WTC11 (cell line): ENCODE results near the gene ZNF428. TPM values are rescaled to one million over a fixed set of nuclear protein-coding genes. Genes with fewer than 3 reads are reported as not detected.

Source experiments
- ATAC-seq: fragments of 200-7000 bp; cut with Tn5 transposase; 2 replicates; pipeline ENCODE4 v1.10.0; 2021; ENCODE audit warnings: mild to moderate bottlenecking, moderate library complexity
- CTCF ChIA-PET: fragments of 300-600 bp; sonication (Branson Sonifier 250); formaldehyde crosslinking; loops from one replicate; lab custom pipeline; 2021; ENCODE audit warnings: antibody characterized with exemption; lab: Charles Lee
- POLR2A ChIA-PET: fragments of 350-600 bp; sonication (Branson Sonifier 250); formaldehyde crosslinking; loops from one replicate; lab custom pipeline; 2021; ENCODE audit warnings: antibody characterized with exemption; lab: Charles Lee
- DNase-seq: peaks from one replicate; pipeline ENCODE4 v3.0.0; 2021; ENCODE audit warnings: low spot score
- H3K27ac Mint-ChIP-seq: 2 replicates; pipeline ENCODE4 v1.8.0; 2021; ENCODE audit warnings: mixed read lengths
- H3K27me3 Mint-ChIP-seq: 2 replicates; pipeline ENCODE4 v1.8.0; 2021; ENCODE audit warnings: low read depth, mild to moderate bottlenecking, moderate library complexity, mixed read lengths
- H3K36me3 Mint-ChIP-seq: 2 replicates; pipeline ENCODE4 v1.8.0; 2021; ENCODE audit warnings: mixed read lengths
- H3K4me1 Mint-ChIP-seq: 2 replicates; pipeline ENCODE4 v1.8.0; 2022; ENCODE audit warnings: mixed read lengths
- H3K4me3 Mint-ChIP-seq: 2 replicates; pipeline ENCODE4 v1.8.0; 2021; ENCODE audit warnings: mild to moderate bottlenecking, moderate library complexity, mixed read lengths
- H3K9me3 Mint-ChIP-seq: 2 replicates; pipeline ENCODE4 v1.8.0; 2021; ENCODE audit warnings: mixed read lengths
- ATF2 ChIP-seq: sonication (generic); formaldehyde crosslinking; IDR thresholded peaks from 2 replicates; pipeline ENCODE4 v1.8.1; 2022; ENCODE audit warnings: low read depth, missing genetic modification reagents, borderline replicate concordance
- CBFB ChIP-seq: sonication (generic); formaldehyde crosslinking; IDR thresholded peaks from 2 replicates; pipeline ENCODE4 v1.8.1; 2022; ENCODE audit warnings: mild to moderate bottlenecking, low read depth, missing genetic modification reagents
- ELF4 ChIP-seq: sonication (generic); formaldehyde crosslinking; IDR thresholded peaks from 2 replicates; pipeline ENCODE4 v1.8.1; 2022; ENCODE audit warnings: low read depth, mild to moderate bottlenecking, moderate library complexity, missing genetic modification reagents
- ERG ChIP-seq: fragments of 250-450 bp; sonication (Bioruptor Pico); IDR thresholded peaks from 2 replicates; pipeline ENCODE4 v1.8.0; 2021; ENCODE audit warnings: mild to moderate bottlenecking
- ESRRA ChIP-seq: sonication (generic); formaldehyde crosslinking; IDR thresholded peaks from 2 replicates; pipeline ENCODE4 v1.8.1; 2022; ENCODE audit warnings: mild to moderate bottlenecking, missing genetic modification reagents, borderline replicate concordance
- NFYB ChIP-seq: sonication (generic); formaldehyde crosslinking; conservative IDR thresholded peaks from 2 replicates; pipeline ENCODE4 v1.8.0; 2022; ENCODE audit warnings: low read depth, missing genetic modification reagents
- NR1H2 ChIP-seq: sonication (generic); formaldehyde crosslinking; IDR thresholded peaks from 2 replicates; pipeline ENCODE4 v1.9.0; 2021; ENCODE audit warnings: mild to moderate bottlenecking, moderate library complexity, missing genetic modification reagents
- RORB ChIP-seq: fragments of 250-450 bp; sonication (Bioruptor Pico); IDR thresholded peaks from 2 replicates; pipeline ENCODE4 v1.9.0; 2021; ENCODE audit warnings: mild to moderate bottlenecking
- SP1 ChIP-seq: sonication (generic); formaldehyde crosslinking; conservative IDR thresholded peaks from 2 replicates; pipeline ENCODE4 v1.8.1; 2022; ENCODE audit warnings: missing genetic modification reagents
- ZNF281 ChIP-seq: sonication (generic); formaldehyde crosslinking; IDR thresholded peaks from 2 replicates; pipeline ENCODE4 v1.8.0; 2023; ENCODE audit warnings: mild to moderate bottlenecking, missing genetic modification reagents
- ZNF532 ChIP-seq: fragments of 250-450 bp; sonication (Bioruptor Pico); IDR thresholded peaks from 2 replicates; pipeline ENCODE4 v1.9.0; 2021; ENCODE audit warnings: mild to moderate bottlenecking, borderline replicate concordance
- total RNA-seq: library from RNA; stranded (reverse); gene quantifications from 3 replicates; pipeline ENCODE4 v1.2.3, GENCODE V29; 2021
- TF ChIP-seq, protein P1 (sequence below): sonication (generic); formaldehyde crosslinking; IDR thresholded peaks from 2 replicates; pipeline ENCODE4 v1.8.0; 2022; ENCODE audit warnings: missing genetic modification reagents
- TF ChIP-seq, protein P2 (sequence below): fragments of 250-450 bp; sonication (Bioruptor Pico); IDR thresholded peaks from 2 replicates; pipeline ENCODE4 v1.9.0; 2021; ENCODE audit warnings: moderate library complexity, mild to moderate bottlenecking, inconsistent platforms, borderline replicate concordance
- TF ChIP-seq, protein P3 (sequence below): sonication (generic); formaldehyde crosslinking; IDR thresholded peaks from 2 replicates; pipeline ENCODE4 v1.8.1; 2022; ENCODE audit warnings: mild to moderate bottlenecking, missing genetic modification reagents, moderate library complexity, borderline replicate concordance
- TF ChIP-seq, protein P4 (sequence below): sonication (generic); formaldehyde crosslinking; IDR thresholded peaks from 2 replicates; pipeline ENCODE4 v1.8.1; 2022; ENCODE audit warnings: missing genetic modification reagents, borderline replicate concordance

ZNF428 gene
- total RNA-seq, 1 experiment from 2014 or later, result 20.1 TPM

DNA sequence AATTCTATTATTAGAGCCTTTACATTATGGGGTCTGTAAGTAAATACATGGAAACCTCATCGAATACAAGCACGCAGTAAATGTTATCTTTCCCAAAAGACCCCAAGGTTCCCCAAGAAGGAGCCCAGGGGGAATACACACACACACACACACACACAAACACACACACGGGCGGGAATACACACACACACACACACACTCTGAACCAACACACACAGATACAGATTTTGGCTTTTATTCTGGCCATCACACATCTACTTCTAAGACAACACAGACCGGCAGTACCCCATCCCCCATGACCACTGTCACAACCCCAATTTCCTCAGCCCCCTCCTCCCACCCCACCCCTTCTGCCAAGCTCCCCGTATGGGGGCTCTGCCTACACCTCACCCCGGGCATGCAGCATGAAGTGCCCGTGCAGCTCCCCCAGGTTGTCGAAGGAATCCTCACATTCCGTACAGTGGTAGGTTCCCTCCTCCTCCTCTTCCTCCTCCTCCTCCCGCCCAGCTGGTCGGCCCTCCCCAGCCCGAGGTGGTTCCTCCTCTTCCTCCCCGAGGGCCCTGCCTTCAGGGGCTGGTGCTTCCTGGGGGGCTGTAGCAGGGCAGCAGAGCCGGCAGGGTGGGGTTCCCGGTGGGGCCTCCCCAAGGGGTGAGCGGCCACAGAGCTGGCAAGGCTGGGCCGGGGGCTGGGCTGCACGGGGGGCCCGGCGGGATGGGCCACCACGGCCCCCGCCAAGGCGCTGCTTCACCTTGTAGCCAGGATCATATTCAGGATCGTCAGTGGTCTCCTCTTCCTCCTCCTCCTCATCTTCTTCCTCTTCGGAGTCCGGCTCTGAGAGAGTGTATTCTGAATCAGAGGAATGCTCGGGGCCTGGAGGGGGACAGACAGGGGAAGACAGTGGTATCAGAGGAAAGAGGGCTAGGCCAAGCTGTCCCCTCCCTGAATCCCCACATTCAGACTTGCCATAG lies 11.9 kb downstream of the ZNF428 start:
- Mint-ChIP-seq H3K27me3 (no peaks in the 10 kb centered on the region), H3K27ac (no peak overlapping the region), H3K9me3 (peaks cover 5% of the 10 kb centered on the region), H3K4me1 (peaks cover 6% of the 10 kb centered on the region; the same call in 1 of the 2 replicates), H3K36me3 (peaks cover 8% of the 10 kb centered on the region), H3K4me3 (no peak overlapping the region)
- TF ChIP-seq RORB (no peak), ERG (CRISPR knock-in tag) (no peak), SP1 (CRISPR knock-in tag) (no peak), CBFB (no peak), ELF4 (no peak), NR1H2 (CRISPR knock-in tag) (no peak), ESRRA (CRISPR knock-in tag) (no peak), ZNF532 (CRISPR knock-in tag) (no peak), NFYB (CRISPR knock-in tag) (no peak), ATF2 (CRISPR knock-in tag) (no peak), ZNF281 (no peak)
- TF ChIP-seq, protein P1, sequence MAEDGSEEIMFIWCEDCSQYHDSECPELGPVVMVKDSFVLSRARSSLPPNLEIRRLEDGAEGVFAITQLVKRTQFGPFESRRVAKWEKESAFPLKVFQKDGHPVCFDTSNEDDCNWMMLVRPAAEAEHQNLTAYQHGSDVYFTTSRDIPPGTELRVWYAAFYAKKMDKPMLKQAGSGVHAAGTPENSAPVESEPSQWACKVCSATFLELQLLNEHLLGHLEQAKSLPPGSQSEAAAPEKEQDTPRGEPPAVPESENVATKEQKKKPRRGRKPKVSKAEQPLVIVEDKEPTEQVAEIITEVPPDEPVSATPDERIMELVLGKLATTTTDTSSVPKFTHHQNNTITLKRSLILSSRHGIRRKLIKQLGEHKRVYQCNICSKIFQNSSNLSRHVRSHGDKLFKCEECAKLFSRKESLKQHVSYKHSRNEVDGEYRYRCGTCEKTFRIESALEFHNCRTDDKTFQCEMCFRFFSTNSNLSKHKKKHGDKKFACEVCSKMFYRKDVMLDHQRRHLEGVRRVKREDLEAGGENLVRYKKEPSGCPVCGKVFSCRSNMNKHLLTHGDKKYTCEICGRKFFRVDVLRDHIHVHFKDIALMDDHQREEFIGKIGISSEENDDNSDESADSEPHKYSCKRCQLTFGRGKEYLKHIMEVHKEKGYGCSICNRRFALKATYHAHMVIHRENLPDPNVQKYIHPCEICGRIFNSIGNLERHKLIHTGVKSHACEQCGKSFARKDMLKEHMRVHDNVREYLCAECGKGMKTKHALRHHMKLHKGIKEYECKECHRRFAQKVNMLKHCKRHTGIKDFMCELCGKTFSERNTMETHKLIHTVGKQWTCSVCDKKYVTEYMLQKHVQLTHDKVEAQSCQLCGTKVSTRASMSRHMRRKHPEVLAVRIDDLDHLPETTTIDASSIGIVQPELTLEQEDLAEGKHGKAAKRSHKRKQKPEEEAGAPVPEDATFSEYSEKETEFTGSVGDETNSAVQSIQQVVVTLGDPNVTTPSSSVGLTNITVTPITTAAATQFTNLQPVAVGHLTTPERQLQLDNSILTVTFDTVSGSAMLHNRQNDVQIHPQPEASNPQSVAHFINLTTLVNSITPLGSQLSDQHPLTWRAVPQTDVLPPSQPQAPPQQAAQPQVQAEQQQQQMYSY, result no peak
- TF ChIP-seq, protein P2, sequence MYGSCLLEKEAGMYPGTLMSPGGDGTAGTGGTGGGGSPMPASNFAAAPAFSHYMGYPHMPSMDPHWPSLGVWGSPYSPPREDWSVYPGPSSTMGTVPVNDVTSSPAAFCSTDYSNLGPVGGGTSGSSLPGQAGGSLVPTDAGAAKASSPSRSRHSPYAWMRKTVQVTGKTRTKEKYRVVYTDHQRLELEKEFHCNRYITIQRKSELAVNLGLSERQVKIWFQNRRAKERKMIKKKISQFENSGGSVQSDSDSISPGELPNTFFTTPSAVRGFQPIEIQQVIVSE (CRISPR knock-in tag), result no peak
- TF ChIP-seq, protein P3, sequence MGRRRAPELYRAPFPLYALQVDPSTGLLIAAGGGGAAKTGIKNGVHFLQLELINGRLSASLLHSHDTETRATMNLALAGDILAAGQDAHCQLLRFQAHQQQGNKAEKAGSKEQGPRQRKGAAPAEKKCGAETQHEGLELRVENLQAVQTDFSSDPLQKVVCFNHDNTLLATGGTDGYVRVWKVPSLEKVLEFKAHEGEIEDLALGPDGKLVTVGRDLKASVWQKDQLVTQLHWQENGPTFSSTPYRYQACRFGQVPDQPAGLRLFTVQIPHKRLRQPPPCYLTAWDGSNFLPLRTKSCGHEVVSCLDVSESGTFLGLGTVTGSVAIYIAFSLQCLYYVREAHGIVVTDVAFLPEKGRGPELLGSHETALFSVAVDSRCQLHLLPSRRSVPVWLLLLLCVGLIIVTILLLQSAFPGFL (CRISPR knock-in tag), result no peak
- TF ChIP-seq, protein P4, sequence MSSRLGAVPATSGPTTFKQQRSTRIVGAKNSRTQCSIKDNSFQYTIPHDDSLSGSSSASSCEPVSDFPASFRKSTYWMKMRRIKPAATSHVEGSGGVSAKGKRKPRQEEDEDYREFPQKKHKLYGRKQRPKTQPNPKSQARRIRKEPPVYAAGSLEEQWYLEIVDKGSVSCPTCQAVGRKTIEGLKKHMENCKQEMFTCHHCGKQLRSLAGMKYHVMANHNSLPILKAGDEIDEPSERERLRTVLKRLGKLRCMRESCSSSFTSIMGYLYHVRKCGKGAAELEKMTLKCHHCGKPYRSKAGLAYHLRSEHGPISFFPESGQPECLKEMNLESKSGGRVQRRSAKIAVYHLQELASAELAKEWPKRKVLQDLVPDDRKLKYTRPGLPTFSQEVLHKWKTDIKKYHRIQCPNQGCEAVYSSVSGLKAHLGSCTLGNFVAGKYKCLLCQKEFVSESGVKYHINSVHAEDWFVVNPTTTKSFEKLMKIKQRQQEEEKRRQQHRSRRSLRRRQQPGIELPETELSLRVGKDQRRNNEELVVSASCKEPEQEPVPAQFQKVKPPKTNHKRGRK (CRISPR knock-in tag), result no peak
- ChIA-PET POLR2A (interaction anchor here (0.9 kb wide), 1 partner anchor 13 kb away, joined by 3 read pairs; no protein-coding TSS in a partner anchor), CTCF (interaction anchor here (0.5 to 2.4 kb wide), 2 partner anchors 52 to 1459 kb away, joined by 3 to 8 read pairs; no protein-coding TSS in a partner anchor)
- ATAC-seq (no peak), DNase-seq (no peak)
